Measurements from ENCODE around the gene RHOBTB3.

DNA sequence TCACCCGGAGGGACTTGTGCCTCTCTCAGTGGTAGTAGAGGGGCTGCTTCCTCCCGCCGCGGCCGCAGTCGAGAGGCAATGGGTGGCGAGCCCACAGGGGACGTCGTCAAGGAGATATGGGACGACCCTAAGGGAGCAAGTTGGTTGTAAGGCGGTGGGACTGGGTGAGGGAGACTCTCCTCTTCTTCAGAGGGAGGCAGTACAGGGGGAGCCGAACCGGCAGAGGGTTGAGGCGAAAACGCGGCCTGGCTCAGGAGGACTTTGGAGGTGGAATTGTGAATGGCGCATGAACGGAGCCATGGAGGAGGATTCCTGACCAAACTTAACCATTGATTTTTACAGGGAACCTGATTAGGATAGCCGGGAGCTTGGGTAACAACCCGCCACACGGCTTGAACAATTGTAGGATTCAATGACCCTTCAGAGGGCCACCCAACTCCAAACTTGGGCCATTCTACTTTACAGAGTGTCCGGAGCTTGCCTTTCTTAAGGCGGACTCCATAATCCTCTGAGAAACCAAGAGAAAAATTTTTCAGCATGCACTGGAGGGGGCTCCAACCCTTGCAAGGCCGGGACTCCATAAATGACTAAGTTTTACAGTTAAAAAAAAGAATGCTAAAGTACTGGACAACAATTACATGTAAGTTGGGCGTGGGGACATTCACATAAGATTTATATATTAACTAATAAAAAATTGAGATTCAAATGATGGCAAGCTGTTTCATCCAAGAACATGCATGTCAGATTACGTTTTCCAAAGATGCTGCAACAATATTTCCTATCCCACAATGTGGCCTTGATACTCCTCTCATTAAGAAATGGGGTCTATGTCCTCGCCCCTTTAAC lies 19.4 kb upstream of the RHOBTB3 start:
- TF ChIP-seq EHF (CRISPR knock-in tag; IDR thresholded peaks at IDR 0.05) (no peak), POLR2A (IDR thresholded peaks at IDR 0.05; ENCODE audit: low read length) (no peak), RFX5 (IDR thresholded peaks at IDR 0.05) (no peak), MAX (IDR thresholded peaks at IDR 0.05) (no peak), HDAC2 (IDR thresholded peaks at IDR 0.05) (no peak), HOXA7 (CRISPR knock-in tag; IDR thresholded peaks at IDR 0.05) (no peak), RNF2 (IDR thresholded peaks at IDR 0.05; ENCODE audit: borderline replicate concordance, low read depth) (no peak), POLR2AphosphoS2 (conservative IDR thresholded peaks at IDR 0.05; ENCODE audit: low read length) (no peak), HOXB13 (CRISPR knock-in tag; IDR thresholded peaks at IDR 0.05; ENCODE audit: low read depth) (no peak)
- TF ChIP-seq, protein P1, sequence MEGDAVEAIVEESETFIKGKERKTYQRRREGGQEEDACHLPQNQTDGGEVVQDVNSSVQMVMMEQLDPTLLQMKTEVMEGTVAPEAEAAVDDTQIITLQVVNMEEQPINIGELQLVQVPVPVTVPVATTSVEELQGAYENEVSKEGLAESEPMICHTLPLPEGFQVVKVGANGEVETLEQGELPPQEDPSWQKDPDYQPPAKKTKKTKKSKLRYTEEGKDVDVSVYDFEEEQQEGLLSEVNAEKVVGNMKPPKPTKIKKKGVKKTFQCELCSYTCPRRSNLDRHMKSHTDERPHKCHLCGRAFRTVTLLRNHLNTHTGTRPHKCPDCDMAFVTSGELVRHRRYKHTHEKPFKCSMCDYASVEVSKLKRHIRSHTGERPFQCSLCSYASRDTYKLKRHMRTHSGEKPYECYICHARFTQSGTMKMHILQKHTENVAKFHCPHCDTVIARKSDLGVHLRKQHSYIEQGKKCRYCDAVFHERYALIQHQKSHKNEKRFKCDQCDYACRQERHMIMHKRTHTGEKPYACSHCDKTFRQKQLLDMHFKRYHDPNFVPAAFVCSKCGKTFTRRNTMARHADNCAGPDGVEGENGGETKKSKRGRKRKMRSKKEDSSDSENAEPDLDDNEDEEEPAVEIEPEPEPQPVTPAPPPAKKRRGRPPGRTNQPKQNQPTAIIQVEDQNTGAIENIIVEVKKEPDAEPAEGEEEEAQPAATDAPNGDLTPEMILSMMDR (IDR thresholded peaks at IDR 0.05) = no peak

Measured in A549 (cell line).